GM18951 (cell line): ENCODE data around the gene MPHOSPH9.
"Not testable (repeated sequence)": the region's sequence is repeated elsewhere in the genome, so short reads cannot be mapped to it uniquely, and the experiment has no call there.

Experiments
- POLR2A ChIP-seq: IDR thresholded peaks from 4 replicates; pipeline ENCODE4 v1.6.1; 2011; ENCODE audit warnings: mild to moderate bottlenecking; ENCODE audit not compliant: insufficient read length, insufficient read depth; ENCODE audit errors: extremely low read depth
- in situ Hi-C: fragments of 300-500 bp; cut with MboI; formaldehyde crosslinking; loops from one replicate; pipeline ENCODE4 v1.12.0; 2022; ENCODE audit warnings: low sequenced_read_pairs, mixed read lengths, inconsistent platforms; ENCODE audit not compliant: unreplicated experiment

Gene MPHOSPH9

GRCh38 chr12:123229051-123229450 lies 3.9 kb downstream of the MPHOSPH9 start:
- in situ Hi-C loops = no loop called here
- no peak for TF ChIP-seq POLR2A

- in situ Hi-C loops = no loop called here
- no peak for TF ChIP-seq POLR2A
Observed at GRCh38 chr12:123227581-123228258, 5.2 kb downstream of the MPHOSPH9 start.

GRCh38 chr12:123225443-123225842 lies 7.5 kb downstream of the MPHOSPH9 start:
- in situ Hi-C loops = no loop called here
- no peak for TF ChIP-seq POLR2A

GRCh38 chr12:123223241-123223668 lies 9.7 kb downstream of the MPHOSPH9 start:
- in situ Hi-C loops = no loop called here
- no peak for TF ChIP-seq POLR2A

- in situ Hi-C loops = not testable (repeated sequence)
Observed at GRCh38 chr12:123207815-123208214, 25.1 kb downstream of the MPHOSPH9 start.

DNA sequence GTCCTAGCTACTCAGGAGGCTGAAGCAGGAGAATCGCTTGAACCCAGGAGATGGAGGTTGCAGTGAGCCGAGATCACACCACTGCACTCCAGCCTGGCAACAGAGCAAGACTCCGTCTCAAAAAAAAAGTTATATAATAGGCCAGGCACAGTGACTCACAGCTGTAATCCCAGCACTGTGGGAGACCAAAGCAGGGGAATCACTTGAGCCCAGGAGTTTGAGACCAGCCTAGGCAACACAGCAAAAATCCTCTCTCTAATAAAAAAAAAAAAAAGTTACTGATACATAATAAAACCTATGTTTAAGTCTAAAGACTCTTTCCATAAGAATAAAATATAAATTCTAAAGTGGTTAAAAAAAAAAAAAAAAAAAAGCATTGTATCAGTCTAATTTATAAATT lies 26.1 kb downstream of the MPHOSPH9 start:
- in situ Hi-C loops = not testable (repeated sequence)

- in situ Hi-C loops = no loop called here
- TF ChIP-seq POLR2A = no peak
Observed at GRCh38 chr12:123200414-123200813, 32.5 kb downstream of the MPHOSPH9 start.

GRCh38 chr12:123199936-123200335 lies 33.0 kb downstream of the MPHOSPH9 start:
- in situ Hi-C loops = no loop called here
- no peak for TF ChIP-seq POLR2A

- in situ Hi-C loops = no loop called here
- TF ChIP-seq POLR2A = no peak
Observed at GRCh38 chr12:123187637-123188036, 45.3 kb downstream of the MPHOSPH9 start.

DNA sequence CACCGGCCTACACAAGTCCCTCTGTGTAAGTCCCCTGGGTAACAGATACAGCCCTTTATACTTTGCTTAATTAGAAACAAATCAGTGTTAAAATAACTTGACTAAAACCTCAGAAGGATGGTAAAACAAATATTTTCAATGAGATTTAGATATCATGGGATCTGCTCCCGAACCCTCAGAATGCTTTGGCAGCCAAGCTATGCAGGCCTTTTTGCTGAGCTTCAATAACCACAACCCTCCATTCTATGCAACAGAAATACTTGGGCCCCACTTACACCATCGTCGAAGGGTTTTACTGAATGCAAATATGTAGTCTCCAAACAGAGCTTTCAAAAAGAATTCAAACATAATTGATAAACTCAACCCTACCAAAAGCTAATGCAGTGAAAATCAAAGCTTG lies 52.8 kb downstream of the MPHOSPH9 start:
- in situ Hi-C loops = no loop called here
- TF ChIP-seq POLR2A = no peak

DNA sequence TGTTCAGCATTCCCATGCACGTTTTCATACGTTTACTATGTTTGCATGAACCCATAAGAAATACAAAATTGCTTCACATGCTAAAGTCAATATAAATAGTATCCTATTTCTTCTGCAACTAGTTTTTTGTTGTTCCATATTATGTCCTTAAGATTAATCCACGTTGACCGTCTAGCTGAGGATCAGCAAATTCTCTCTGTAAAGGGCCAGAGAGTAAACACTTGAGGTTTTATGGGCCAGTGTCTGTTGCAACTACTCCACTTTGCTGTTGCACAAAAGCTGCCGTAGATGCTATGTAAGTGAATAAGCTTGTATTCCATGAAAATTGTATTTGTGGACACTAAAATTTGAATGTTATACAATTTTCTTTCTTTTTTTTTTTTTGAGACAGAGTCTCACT lies 61.0 kb downstream of the MPHOSPH9 start:
- in situ Hi-C loops = no loop called here
- TF ChIP-seq POLR2A = no peak

DNA sequence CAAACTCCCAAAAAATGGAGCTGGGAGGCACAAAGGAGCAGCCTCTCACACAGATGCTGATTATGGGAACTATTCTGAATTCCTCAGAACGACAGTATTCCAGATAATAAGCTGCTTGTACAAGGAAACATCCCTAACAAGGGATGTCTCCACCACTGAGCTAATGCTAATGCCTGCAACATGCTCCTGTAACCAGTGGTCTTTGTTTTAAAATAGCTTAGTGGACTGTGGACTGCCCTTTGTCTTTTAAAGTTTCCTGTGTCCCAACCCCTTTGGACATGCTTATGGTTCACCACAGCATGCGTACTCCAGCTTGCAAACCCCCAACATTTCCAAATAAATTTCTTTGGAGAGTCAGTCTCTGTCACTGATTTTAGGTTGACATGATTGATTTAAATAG lies 65.6 kb downstream of the MPHOSPH9 start:
- in situ Hi-C loops = no loop called here
- no peak for TF ChIP-seq POLR2A

- in situ Hi-C loops = no loop called here
- no peak for TF ChIP-seq POLR2A
Observed at GRCh38 chr12:123165537-123165936, 67.4 kb downstream of the MPHOSPH9 start.

DNA sequence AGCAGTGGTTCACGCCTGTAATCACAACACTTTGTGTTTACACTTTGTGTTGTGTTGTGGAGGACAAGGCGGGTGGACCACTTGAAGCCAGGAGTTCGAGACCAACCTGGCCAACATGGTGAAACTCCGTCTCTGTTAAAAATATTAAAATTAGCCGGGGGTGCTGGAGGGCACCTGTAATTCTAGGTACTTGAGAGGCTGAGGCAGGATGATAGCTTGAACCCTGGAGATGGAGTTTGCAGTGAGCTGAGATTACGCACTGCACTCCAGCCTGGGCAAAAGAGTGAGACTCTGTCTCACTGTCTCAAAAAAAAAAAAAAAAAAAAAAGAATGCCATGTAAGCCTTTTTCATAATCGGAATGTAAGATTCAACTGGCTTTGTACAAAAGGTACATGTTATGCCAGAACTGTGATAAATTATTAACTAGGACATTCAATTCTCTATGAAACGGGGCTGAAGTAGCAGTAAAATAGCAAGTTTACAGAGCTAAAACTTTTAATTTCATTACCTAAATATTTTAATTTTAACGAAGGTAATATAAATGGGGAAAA lies 68.2 kb downstream of the MPHOSPH9 start:
- no peak for TF ChIP-seq POLR2A
- in situ Hi-C loops = no loop called here

DNA sequence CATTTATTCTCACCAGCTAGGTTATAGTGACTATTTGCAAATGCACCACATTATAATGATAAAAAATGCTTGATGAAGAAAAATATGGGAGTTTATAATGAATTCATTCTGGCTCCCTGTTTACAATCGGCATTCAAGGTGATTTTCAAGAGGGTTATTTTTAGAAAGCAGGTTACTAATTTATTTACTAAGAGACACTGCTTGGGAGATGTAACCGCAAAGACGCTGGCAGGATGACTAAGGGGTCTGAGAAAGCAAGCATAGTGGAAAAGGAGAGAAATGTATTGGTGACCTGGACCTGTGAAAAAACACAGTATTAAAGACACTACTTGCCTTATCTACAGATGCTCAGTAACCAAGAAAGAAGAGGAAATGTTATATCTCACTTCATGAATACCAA lies 68.7 kb downstream of the MPHOSPH9 start:
- TF ChIP-seq POLR2A = no peak
- in situ Hi-C loops = no loop called here

- in situ Hi-C loops = no loop called here
- no peak for TF ChIP-seq POLR2A
Observed at GRCh38 chr12:123163227-123163626, 69.7 kb downstream of the MPHOSPH9 start.
